GM20000 (cell line): ENCODE data around the gene ANKRD62.

ENCODE experiments used
- DNase-seq: peaks from one replicate; pipeline ENCODE4 v3.0.0; 2012; ENCODE audit warnings: low spot score
- TF ChIP-seq, protein P1 (sequence below): IDR thresholded peaks from 2 replicates; pipeline ENCODE4 v1.5.1; 2012; ENCODE audit warnings: mild to moderate bottlenecking, control low read depth; ENCODE audit errors: extremely low read depth, missing control alignments

ANKRD62 gene

DNA sequence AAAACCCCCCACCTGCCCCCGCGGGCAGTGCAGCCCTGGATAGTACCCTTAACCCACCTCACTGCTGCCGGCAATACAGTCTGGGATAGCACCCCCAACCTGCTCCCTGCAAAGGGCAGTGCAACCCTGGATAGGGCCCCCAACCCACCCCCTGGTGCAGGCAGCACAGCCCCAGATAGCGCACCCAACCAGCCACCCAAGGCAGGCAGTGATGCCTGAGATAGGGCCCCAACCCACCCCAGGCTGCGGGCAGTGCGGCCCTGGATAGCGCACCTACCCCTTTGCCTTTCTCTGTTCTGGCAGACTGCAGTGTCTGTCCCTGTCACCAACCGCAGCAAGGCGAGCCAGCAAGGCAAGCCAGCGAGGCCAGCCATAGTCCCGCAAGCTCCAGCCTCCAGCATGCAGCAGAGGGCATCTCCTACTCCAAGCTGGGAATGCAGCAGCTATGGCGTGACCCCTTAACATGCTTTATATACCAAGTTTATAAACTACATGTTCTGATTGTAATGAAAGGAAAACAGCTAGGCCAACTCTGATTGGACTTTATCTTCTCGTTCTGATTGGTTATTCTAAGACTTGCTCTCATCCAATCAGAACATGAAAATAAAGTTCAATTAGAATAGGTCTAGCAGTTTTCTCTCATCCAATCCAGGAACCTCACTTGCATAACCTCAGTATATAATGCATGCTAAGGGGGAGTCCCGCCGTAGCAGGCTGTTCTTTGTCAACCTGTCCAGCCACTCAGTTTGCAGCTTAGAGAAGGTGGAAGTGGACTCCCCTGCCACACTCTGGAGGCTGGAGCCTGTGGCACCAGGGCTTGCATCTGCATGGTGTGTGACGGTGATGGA, 34.1 kb upstream of the ANKRD62 start:
- TF ChIP-seq, protein P1, sequence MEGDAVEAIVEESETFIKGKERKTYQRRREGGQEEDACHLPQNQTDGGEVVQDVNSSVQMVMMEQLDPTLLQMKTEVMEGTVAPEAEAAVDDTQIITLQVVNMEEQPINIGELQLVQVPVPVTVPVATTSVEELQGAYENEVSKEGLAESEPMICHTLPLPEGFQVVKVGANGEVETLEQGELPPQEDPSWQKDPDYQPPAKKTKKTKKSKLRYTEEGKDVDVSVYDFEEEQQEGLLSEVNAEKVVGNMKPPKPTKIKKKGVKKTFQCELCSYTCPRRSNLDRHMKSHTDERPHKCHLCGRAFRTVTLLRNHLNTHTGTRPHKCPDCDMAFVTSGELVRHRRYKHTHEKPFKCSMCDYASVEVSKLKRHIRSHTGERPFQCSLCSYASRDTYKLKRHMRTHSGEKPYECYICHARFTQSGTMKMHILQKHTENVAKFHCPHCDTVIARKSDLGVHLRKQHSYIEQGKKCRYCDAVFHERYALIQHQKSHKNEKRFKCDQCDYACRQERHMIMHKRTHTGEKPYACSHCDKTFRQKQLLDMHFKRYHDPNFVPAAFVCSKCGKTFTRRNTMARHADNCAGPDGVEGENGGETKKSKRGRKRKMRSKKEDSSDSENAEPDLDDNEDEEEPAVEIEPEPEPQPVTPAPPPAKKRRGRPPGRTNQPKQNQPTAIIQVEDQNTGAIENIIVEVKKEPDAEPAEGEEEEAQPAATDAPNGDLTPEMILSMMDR, result no peak

DNA sequence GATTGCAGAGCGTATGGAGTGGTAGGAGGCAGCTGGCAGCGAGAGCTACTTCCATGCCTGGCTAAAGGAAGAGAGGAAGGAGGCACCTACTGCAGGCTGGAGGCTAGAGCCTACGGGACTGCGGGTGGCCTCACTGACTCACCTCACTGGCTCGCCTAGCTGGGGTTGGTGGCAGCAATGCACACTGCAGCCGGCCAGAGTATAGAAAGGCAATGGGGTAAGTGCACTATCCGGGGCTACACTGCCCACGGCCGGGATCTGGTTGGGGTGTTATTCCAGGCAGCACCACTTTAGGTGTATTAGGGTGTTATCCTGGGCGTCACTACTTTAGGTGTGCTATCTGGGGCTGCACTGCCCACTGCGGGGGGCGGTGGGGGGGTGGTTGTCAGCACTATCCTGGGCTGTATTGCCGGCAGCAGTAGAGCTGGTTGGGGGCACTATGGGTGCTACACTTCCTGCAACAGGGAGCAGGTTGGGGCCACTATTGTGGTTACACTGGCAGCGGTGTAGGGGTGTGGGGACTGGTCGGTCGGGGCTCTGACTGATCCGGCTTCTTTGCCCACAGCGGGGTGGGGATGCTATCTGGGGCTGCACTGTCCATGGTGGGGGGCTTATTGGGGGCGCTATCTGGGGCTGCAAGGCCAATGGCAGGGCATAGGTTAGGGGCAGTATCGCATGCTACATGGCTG, 33.3 kb upstream of the ANKRD62 start:
- TF ChIP-seq, protein P1, result no peak
- no peak for DNase-seq

More for the DNA sequence above, 34.1 kb upstream of the ANKRD62 start:
- no peak for DNase-seq

DNA sequence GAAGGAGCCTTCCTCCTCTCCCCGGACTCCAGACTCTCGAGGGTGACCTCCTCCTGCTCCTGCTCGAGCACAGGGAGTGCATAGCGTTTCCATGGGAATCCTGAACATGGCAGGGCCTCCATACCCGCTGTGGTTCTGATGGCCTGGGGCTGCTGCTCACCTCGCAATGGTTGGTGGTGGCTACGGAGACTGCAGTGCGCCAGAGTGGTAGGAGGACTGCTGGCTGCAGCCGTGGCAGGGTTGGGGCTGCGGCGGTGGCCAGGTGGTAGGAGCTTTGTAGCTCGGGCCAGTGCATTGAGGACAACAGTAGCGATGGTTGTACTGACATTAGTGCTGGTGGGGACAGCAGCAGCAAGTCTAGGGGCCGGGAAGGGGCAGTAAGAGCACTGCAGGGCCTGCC, 32.0 kb upstream of the ANKRD62 start:
- DNase-seq, result no peak
- TF ChIP-seq, protein P1, result no peak

DNA sequence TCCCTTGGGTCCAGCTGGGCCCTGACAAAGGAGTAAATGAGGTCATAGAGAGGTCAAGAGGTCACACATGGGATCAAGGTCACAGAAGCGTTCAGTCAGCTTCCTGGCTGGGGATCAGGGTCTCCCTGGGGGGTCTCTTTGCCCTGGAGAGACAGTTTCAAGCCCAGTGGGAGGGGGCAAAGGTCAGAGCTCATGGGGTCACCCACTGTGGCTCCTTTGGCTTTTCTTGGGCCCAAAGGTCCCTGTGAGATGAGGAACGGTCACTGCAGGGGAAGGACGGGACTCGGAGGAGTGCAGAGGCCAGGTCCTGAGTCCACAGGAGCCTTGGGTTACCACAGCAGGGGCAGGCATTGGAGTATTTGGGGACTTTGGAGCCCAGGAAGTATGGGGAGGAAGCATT, 30.7 kb upstream of the ANKRD62 start:
- TF ChIP-seq, protein P1, result no peak

DNA sequence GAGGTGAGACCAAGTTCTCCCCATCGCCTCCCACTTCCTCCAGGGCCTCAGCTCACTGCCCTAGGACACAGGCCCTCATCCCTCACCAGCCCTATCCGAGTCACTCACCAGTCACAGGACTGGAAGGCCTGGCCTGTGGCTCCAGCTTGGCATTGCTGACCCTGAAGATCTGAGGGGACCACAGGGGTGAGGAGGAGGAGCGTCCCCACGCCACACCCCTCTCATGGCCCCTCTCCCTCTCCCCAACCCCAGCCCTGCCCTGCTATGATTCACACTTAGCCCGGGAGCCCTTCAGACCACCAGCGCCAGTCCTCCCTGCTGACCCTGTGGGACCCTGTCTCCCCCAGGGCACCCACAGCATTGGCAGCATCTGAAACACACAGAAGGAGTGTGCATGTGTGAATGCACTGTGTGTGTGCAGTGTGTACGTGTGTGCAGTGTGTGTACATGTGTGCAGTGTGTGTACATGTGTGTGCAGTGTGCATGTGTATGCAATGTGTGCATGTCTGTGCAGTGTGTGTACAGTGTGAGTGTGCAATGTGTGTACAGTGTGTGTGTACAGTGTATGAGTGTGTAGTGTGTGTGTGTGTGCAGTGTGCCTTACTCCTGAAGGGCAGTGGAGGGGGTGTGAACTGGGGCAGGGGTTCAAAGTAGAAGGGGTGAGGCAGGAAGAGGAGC, 29.4 kb upstream of the ANKRD62 start:
- DNase-seq, result no peak
- TF ChIP-seq, protein P1, result no peak

More for the DNA sequence above, 30.7 kb upstream of the ANKRD62 start:
- no peak for DNase-seq

DNA sequence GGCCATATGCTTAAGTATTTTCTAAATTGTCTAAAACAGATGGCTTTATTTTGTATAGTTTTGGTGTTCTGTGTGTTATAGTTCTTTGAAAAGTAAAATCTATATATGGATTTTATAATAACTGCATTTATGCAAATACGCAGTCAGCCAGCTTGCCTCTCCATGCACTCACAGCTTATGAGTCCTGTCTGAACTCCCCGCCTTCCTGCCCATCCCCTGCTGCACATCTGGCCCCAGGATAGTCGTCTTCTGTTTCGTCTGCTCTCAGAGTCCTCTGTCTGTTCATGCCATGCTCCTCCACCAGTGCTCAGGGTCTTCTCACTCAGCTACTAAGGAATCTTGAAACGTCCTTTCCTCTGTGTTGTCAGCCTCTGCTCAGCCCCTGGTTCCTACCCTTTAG, 28.2 kb upstream of the ANKRD62 start:
- no peak for DNase-seq
- TF ChIP-seq, protein P1, result no peak

DNA sequence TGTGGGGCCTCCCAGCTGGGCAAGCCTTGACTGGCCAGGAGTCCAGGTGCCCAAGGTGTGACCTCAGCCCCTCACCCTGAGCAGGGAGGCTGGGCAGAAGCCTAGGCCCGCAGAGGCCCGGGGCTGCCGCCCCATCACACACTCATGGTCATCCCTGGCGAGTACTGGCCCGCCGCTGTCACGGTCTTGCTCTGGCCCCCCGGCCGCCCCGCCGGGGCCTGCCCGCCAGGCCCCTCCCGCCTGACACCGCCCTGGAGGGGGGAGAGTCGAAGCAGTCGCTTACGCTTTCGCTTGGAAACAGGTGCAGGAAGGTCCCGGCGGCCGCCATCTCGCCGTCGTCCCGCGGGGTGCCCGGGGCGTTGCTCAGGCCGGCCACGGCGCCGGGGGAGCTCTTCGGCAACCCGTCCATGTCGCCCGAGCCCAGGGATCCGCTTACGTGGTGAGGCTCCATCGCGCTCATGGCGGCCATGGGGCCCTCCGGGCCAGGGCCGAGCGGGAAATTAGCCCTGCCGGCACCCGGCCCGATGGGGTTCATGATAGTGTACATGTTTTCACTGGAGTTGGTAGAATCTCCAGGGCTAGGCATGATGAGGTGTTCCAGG, 26.6 kb upstream of the ANKRD62 start:
- TF ChIP-seq, protein P1, result no peak

More for the DNA sequence above, 26.6 kb upstream of the ANKRD62 start:
- no peak for DNase-seq
